Small intestine (tissue), 7 donors: Measurements from ENCODE around the gene DISP3. TPM values are rescaled to one million over a fixed set of nuclear protein-coding genes. Genes with fewer than 3 reads are reported as not detected.

Source experiments
- DNase-seq, 2 donors: peaks; one replicate each; pipeline versions ENCODE4 v3.0.0 to v3.0.0-alpha.2; 2013
- FAIRE-seq: peaks from 2 replicates; lab custom pipeline; 2012; peaks lifted over from hg19 to GRCh38; lab: Jason Lieb, UNC
- H3K27ac ChIP-seq, 3 donors: one replicate each; pipeline ENCODE4 v1.5.1; 2013; ENCODE audit warnings: low read length in 2 of 3, mild to moderate bottlenecking in 2 of 3, control low read depth in 1 of 3, inconsistent platforms in 1 of 3, low read depth in 1 of 3, moderate library complexity in 1 of 3
- H3K27me3 ChIP-seq, 3 donors: one replicate each; pipeline ENCODE4 v1.6.1; 2013; ENCODE audit warnings: low read length in 3 of 3, inconsistent platforms in 1 of 3; ENCODE audit not compliant: control insufficient read depth in 3 of 3, insufficient read depth in 3 of 3
- H3K36me3 ChIP-seq, 3 donors: one replicate each; pipeline ENCODE4 v1.6.1; 2013; ENCODE audit warnings: low read length in 3 of 3, inconsistent platforms in 1 of 3, low read depth in 1 of 3, mild to moderate bottlenecking in 1 of 3, moderate library complexity in 1 of 3; ENCODE audit not compliant: control insufficient read depth in 3 of 3, insufficient read depth in 2 of 3
- H3K4me1 ChIP-seq, 3 donors: one replicate each; pipeline ENCODE4 v1.6.1; 2013; ENCODE audit warnings: low read length in 2 of 3, inconsistent platforms in 1 of 3, low read depth in 1 of 3, mild to moderate bottlenecking in 1 of 3, moderate library complexity in 1 of 3; ENCODE audit not compliant: control insufficient read depth in 3 of 3, insufficient read depth in 2 of 3
- H3K4me3 ChIP-seq, 3 donors: one replicate each; pipeline ENCODE4 v1.5.1; 2013; ENCODE audit warnings: low read length in 3 of 3, control low read depth in 1 of 3, inconsistent platforms in 1 of 3, low read depth in 1 of 3, mild to moderate bottlenecking in 1 of 3, moderate library complexity in 1 of 3
- H3K9me3 ChIP-seq, 2 donors: one replicate each; pipeline ENCODE4 v1.6.1; 2013; ENCODE audit warnings: low read depth in 1 of 2, low read length in 1 of 2; ENCODE audit not compliant: control insufficient read depth in 2 of 2, insufficient read depth in 1 of 2
- WGBS, 3 donors: extraction: QIAGEN DNeasy Blood & Tissue Kit; methylation state at CpG; one replicate each; pipeline ENCODE4 v1.1.7; 2013; 5-methylcytosine and 5-hydroxymethylcytosine counted together
- polyA plus RNA-seq, 4 donors: library from polyadenylated mRNA; stranded (reverse) in 3 of 4; unstranded in 1 of 4; fragments of 200-250 nt in 3 of 4; fragments of 120-200 nt in 1 of 4; gene quantifications; one replicate each; pipeline versions ENCODE4 v1.2.1 to v1.2.3, GENCODE V29; 2013
- donor health status: healthy with polysubstance abuse.
- donor health status: control.
- donor health status: control.
- donor health status: Bipolar disorder and iron deficiency.
- donor health status: healthy.

Gene DISP3
- polyA plus RNA-seq, 4 donors: 0.54 to 0.61 TPM; not detected in 2

- no peak for DNase-seq
- Histone ChIP-seq H3K4me1 (no peaks in the 10 kb centered on the region), H3K36me3 (no peaks in the 10 kb centered on the region), H3K9me3 (no peaks in the 10 kb centered on the region), H3K27ac (no peak overlapping the region), H3K27me3 (peaks cover 0 to 2% (median 0%) of the 10 kb centered on the region in 3 donors), H3K4me3 (no peak overlapping the region)
- WGBS, 3 donors: 62 to 72% (median 70%) methylated on average over 8 of the region's 8 CpGs
- FAIRE-seq: no peak
Observed at GRCh38 chr1:11568687-11569086, 89.7 kb downstream of the DISP3 start.

GRCh38 chr1:11569551-11569950 lies 90.6 kb downstream of the DISP3 start:
- DNase-seq: no peak
- Histone ChIP-seq H3K9me3 (no peaks in the 10 kb centered on the region), H3K36me3 (no peaks in the 10 kb centered on the region), H3K4me3 (no peak overlapping the region), H3K4me1 (no peaks in the 10 kb centered on the region), H3K27me3 (peaks cover 0 to 2% (median 0%) of the 10 kb centered on the region in 3 donors), H3K27ac (no peak overlapping the region)
- WGBS, 3 donors: 81 to 85% (median 81%) methylated on average over 14 of the region's 14 CpGs
- no peak for FAIRE-seq

- FAIRE-seq (no peak), DNase-seq (no peak)
- Histone ChIP-seq H3K27me3 (peaks cover 0 to 2% (median 0%) of the 10 kb centered on the region in 3 donors), H3K9me3 (no peaks in the 10 kb centered on the region), H3K27ac (no peak overlapping the region), H3K36me3 (no peaks in the 10 kb centered on the region), H3K4me3 (no peak overlapping the region), H3K4me1 (no peaks in the 10 kb centered on the region)
- 59 to 79% (median 73%) methylated on average over 3 of the region's 3 CpGs for WGBS, 3 donors
Observed at GRCh38 chr1:11569954-11570353, 91.0 kb downstream of the DISP3 start.

- DNase-seq: no peak
- no peaks in the 10 kb centered on the region for H3K36me3 ChIP-seq
- H3K4me1 ChIP-seq: no peaks in the 10 kb centered on the region
- H3K27ac ChIP-seq: no peak overlapping the region
- FAIRE-seq: no peak
- H3K4me3 ChIP-seq: no peak overlapping the region
- no peaks in the 10 kb centered on the region for H3K9me3 ChIP-seq
- peaks cover 0 to 2% (median 0%) of the 10 kb centered on the region in 3 donors for H3K27me3 ChIP-seq
- WGBS, 3 donors: 40 to 51% (median 50%) methylated on average over 16 of the region's 16 CpGs
Observed at GRCh38 chr1:11570821-11571380, 91.9 kb downstream of the DISP3 start.

GRCh38 chr1:11571906-11572616 lies 93.1 kb downstream of the DISP3 start:
- Histone ChIP-seq H3K4me3 (no peak overlapping the region), H3K36me3 (no peaks in the 10 kb centered on the region), H3K9me3 (no peaks in the 10 kb centered on the region), H3K27ac (no peak overlapping the region), H3K4me1 (no peaks in the 10 kb centered on the region), H3K27me3 (peaks cover 0 to 2% (median 0%) of the 10 kb centered on the region in 3 donors)
- DNase-seq (peak in 1 of 2 donors; percentile 4), FAIRE-seq (no peak)
- 51 to 56% (median 55%) methylated on average over 9 of the region's 9 CpGs for WGBS, 3 donors

GRCh38 chr1:11573116-11573692 lies 94.2 kb downstream of the DISP3 start:
- Histone ChIP-seq H3K27me3 (peaks cover 0 to 2% (median 2%) of the 10 kb centered on the region in 3 donors), H3K9me3 (no peaks in the 10 kb centered on the region), H3K36me3 (no peaks in the 10 kb centered on the region), H3K27ac (no peak overlapping the region), H3K4me3 (no peak overlapping the region), H3K4me1 (no peaks in the 10 kb centered on the region)
- DNase-seq: no peak
- no peak for FAIRE-seq
- 80 to 83% (median 81%) methylated on average over 5 of the region's 5 CpGs for WGBS, 3 donors

GRCh38 chr1:11575553-11575952 lies 96.6 kb downstream of the DISP3 start:
- no peak overlapping the region for H3K27ac ChIP-seq
- FAIRE-seq (no peak), DNase-seq (no peak)
- 67 to 84% (median 75%) methylated on average over 6 of the region's 6 CpGs for WGBS, 3 donors
- no peaks in the 10 kb centered on the region for H3K4me1 ChIP-seq
- H3K27me3 ChIP-seq: peaks cover 0 to 2% (median 0%) of the 10 kb centered on the region in 3 donors
- no peaks in the 10 kb centered on the region for H3K9me3 ChIP-seq
- H3K36me3 ChIP-seq: no peaks in the 10 kb centered on the region
- H3K4me3 ChIP-seq: no peak overlapping the region

GRCh38 chr1:11576109-11576875 lies 97.3 kb downstream of the DISP3 start:
- WGBS, 3 donors: 74 to 77% (median 75%) methylated on average over 18 of the region's 18 CpGs
- FAIRE-seq (no peak), DNase-seq (no peak)
- H3K4me1 ChIP-seq: no peaks in the 10 kb centered on the region
- H3K36me3 ChIP-seq: no peaks in the 10 kb centered on the region
- no peaks in the 10 kb centered on the region for H3K9me3 ChIP-seq
- H3K27ac ChIP-seq: no peak overlapping the region
- peaks cover 0 to 2% (median 2%) of the 10 kb centered on the region in 3 donors for H3K27me3 ChIP-seq
- H3K4me3 ChIP-seq: no peak overlapping the region
